ENCODE results near the gene SLC27A6.

GRCh38 chr5:129020683-129021082 lies 55.4 kb downstream of the SLC27A6 start:
- no peak for TF ChIP-seq CTCF (IDR thresholded peaks at IDR 0.05 in 2 of 3, conservative IDR thresholded peaks at IDR 0.05 in 1 of 3; ENCODE audit: borderline replicate concordance in 1 of 3, insufficient read depth in 1 of 3, low read depth in 2 of 3, low read length in 2 of 3)
- TF ChIP-seq, protein P1, sequence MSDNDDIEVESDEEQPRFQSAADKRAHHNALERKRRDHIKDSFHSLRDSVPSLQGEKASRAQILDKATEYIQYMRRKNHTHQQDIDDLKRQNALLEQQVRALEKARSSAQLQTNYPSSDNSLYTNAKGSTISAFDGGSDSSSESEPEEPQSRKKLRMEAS (IDR thresholded peaks at IDR 0.05): no peak
- TF ChIP-seq POLR2A (IDR thresholded peaks at IDR 0.05; ENCODE audit: borderline replicate concordance, extremely low read depth, insufficient read depth, insufficient read length): no peak
